OCI-LY1 (cell line): ENCODE results near the gene ZBTB20.

ENCODE experiments used
- H2AFZ ChIP-seq: fragments of 200-600 bp; sonication (generic), shearing (Covaris generic); 2 replicates; pipeline ENCODE4 v1.6.0; 2014; ENCODE audit warnings: antibody characterized with exemption, mild to moderate bottlenecking, low read length
- H3F3A ChIP-seq: fragments of 200-600 bp; sonication (generic), shearing (Covaris generic); 2 replicates; pipeline ENCODE4 v1.6.0; 2014; ENCODE audit warnings: mild to moderate bottlenecking, antibody characterized with exemption, low read length, moderate library complexity; ENCODE audit not compliant: insufficient read depth
- H3K27ac ChIP-seq: fragments of 200-600 bp; sonication (generic); 2 replicates; pipeline ENCODE4 v1.5.1; 2014; ENCODE audit warnings: low read length, mixed run types, mild to moderate bottlenecking, low read depth; ENCODE audit not compliant: poor library complexity, severe bottlenecking
- H3K27me3 ChIP-seq: fragments of 200-600 bp; sonication (generic); 2 replicates; pipeline ENCODE4 v1.6.0; 2014; ENCODE audit warnings: antibody characterized with exemption, mild to moderate bottlenecking, low read length, moderate library complexity; ENCODE audit not compliant: insufficient read depth
- H3K36me3 ChIP-seq: fragments of 200-600 bp; sonication (generic); 2 replicates; pipeline ENCODE4 v1.6.1; 2014; ENCODE audit warnings: mild to moderate bottlenecking, antibody characterized with exemption, low read length, moderate library complexity, mixed read lengths; ENCODE audit not compliant: insufficient read depth
- H3K4me1 ChIP-seq: fragments of 200-600 bp; sonication (generic); 2 replicates; pipeline ENCODE4 v1.5.1; 2014; ENCODE audit warnings: mild to moderate bottlenecking, low read length, moderate library complexity; ENCODE audit not compliant: insufficient read depth, severe bottlenecking
- H3K4me2 ChIP-seq: fragments of 200-600 bp; sonication (generic), shearing (Covaris generic); 2 replicates; pipeline ENCODE4 v1.6.1; 2014; ENCODE audit warnings: low read length
- H3K4me3 ChIP-seq: fragments of 200-600 bp; sonication (generic); 2 replicates; pipeline ENCODE4 v1.5.1; 2014; ENCODE audit warnings: low read length, low read depth, mild to moderate bottlenecking, mixed read lengths; ENCODE audit not compliant: poor library complexity, severe bottlenecking
- H3K79me2 ChIP-seq: fragments of 200-600 bp; shearing (Covaris generic); 2 replicates; pipeline ENCODE4 v1.6.1; 2016; ENCODE audit warnings: mixed run types, low read length, mixed read lengths; ENCODE audit not compliant: insufficient read depth
- H3K9ac ChIP-seq: fragments of 200-600 bp; sonication (generic), shearing (Covaris generic); 2 replicates; pipeline ENCODE4 v1.6.1; 2014; ENCODE audit warnings: mild to moderate bottlenecking, low read length, mixed read lengths
- H3K9me2 ChIP-seq: fragments of 200-600 bp; sonication (generic), shearing (Covaris generic); 2 replicates; pipeline ENCODE4 v1.6.1; 2014; ENCODE audit warnings: low read depth, mild to moderate bottlenecking, low read length, mixed read lengths
- H3K9me3 ChIP-seq: fragments of 200-600 bp; shearing (Covaris generic); 2 replicates; pipeline ENCODE4 v1.6.1; 2014; ENCODE audit warnings: low read length, mixed read lengths
- H4K20me1 ChIP-seq: fragments of 200-600 bp; sonication (generic), shearing (Covaris generic); 2 replicates; pipeline ENCODE4 v1.6.0; 2016; ENCODE audit warnings: mild to moderate bottlenecking, low read length; ENCODE audit not compliant: insufficient read depth
- EZH2 ChIP-seq: fragments of 200-600 bp; sonication (generic), shearing (Covaris generic); IDR thresholded peaks from 2 replicates; pipeline ENCODE4 v1.8.0; 2017; ENCODE audit warnings: borderline replicate concordance, mixed run types, mild to moderate bottlenecking, antibody characterized with exemption, low read length, moderate library complexity, mixed read lengths
- TF ChIP-seq, protein P1 (sequence below): fragments of 200-600 bp; sonication (generic), shearing (Covaris generic); IDR thresholded peaks from 2 replicates; pipeline ENCODE4 v1.5.1; 2017; ENCODE audit warnings: mild to moderate bottlenecking, antibody characterized with exemption, low read length, moderate library complexity, mixed read lengths

Gene ZBTB20

DNA sequence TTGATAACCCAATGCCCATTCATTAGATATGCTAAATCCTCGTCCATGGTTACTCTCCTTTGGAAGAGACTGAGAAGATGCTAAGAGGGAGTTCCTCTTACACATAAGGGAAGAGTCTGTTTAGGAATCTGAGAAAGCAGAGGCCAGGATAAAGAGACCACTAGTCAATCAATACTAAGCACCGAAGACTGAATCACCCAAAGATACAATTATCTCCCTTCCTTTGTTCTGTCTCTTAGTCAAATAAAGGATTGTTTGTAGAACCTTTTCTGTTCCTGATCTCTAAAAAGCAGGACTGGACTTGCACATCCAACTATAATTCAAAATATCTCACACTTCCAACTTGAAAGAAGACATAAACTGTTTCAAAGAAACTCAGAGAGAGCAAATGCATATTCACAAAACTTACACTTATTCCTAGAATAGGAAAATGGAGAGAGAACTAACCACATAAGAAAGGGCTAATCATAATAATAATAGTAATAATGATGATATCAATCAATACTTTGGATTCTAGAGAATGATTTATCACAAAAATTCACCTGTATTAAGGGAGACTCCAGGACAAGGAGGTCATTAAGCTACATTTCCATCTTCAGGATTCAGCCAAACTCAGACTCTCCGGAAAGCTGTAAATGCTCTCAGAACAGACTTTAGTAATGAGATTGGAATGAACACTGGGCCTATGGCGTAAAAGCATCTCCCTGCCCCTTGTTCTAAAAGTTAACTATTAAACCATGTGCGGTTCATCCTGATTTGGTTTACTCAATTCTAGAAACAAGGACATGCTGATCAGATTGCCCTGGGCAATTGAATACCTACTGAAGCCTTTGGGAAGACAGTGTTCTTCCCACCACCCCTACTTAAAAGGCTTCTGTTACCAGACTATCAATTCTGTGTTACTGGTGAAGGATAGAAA, 401.5 kb downstream of the ZBTB20 start:
- no peaks in the 10 kb centered on the region for H3K9me2 ChIP-seq
- H3K27me3 ChIP-seq = no peaks in the 10 kb centered on the region
- H4K20me1 ChIP-seq = no peaks in the 10 kb centered on the region
- no peaks in the 10 kb centered on the region for H3K36me3 ChIP-seq
- H3K4me2 ChIP-seq = no peak overlapping the region
- H3K9me3 ChIP-seq = no peaks in the 10 kb centered on the region
- no peaks in the 10 kb centered on the region for H3K79me2 ChIP-seq
- TF ChIP-seq, protein P1, sequence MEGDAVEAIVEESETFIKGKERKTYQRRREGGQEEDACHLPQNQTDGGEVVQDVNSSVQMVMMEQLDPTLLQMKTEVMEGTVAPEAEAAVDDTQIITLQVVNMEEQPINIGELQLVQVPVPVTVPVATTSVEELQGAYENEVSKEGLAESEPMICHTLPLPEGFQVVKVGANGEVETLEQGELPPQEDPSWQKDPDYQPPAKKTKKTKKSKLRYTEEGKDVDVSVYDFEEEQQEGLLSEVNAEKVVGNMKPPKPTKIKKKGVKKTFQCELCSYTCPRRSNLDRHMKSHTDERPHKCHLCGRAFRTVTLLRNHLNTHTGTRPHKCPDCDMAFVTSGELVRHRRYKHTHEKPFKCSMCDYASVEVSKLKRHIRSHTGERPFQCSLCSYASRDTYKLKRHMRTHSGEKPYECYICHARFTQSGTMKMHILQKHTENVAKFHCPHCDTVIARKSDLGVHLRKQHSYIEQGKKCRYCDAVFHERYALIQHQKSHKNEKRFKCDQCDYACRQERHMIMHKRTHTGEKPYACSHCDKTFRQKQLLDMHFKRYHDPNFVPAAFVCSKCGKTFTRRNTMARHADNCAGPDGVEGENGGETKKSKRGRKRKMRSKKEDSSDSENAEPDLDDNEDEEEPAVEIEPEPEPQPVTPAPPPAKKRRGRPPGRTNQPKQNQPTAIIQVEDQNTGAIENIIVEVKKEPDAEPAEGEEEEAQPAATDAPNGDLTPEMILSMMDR = no peak
- no peak for TF ChIP-seq EZH2
- no peak overlapping the region for H2AFZ ChIP-seq
- H3K9ac ChIP-seq = no peak overlapping the region
- no peaks in the 10 kb centered on the region for H3F3A ChIP-seq
- no peaks in the 10 kb centered on the region for H3K4me1 ChIP-seq
- H3K27ac ChIP-seq = no peak overlapping the region
- H3K4me3 ChIP-seq = no peak overlapping the region

DNA sequence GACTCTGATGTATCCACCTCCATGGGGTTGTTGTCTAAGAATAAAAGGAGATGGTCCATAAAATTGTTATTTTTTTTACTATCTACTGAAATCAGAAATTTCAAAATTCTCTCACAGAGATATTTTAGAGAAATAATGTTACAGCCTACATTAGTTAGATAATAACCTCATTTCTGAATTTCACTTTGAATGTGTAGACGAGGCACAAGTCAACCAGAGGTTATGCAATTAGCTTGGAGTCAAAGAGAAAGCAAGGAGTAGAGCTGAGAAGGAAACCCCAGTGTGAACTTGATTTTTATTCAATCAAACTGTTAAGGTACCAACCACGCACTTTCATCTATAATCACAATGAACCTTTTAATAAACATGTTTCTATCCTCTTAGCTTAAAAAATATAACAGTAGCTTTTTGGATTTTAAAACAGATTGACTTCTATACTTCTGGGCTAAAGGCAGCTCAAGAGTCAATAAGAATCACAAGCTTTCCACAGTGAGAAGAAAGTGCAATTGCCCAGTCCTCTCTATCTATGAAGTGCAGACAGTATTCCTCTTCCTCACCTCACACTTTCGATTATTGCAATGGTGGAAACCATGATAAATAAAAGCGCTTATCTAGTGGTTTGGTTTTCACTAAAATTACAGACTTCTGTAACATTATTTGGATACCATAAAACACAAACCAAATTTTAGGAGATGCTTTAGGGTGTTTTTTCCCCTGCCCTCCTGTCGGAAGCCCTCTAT, 403.2 kb downstream of the ZBTB20 start:
- TF ChIP-seq EZH2 = no peak
- TF ChIP-seq, protein P1 = no peak
- H3K4me1 ChIP-seq = no peaks in the 10 kb centered on the region
- no peak overlapping the region for H3K9ac ChIP-seq
- H3K36me3 ChIP-seq = no peaks in the 10 kb centered on the region
- H3K27ac ChIP-seq = no peak overlapping the region
- no peak overlapping the region for H3K4me2 ChIP-seq
- no peak overlapping the region for H3K4me3 ChIP-seq
- H3K79me2 ChIP-seq = no peaks in the 10 kb centered on the region
- H3K9me2 ChIP-seq = no peaks in the 10 kb centered on the region
- no peaks in the 10 kb centered on the region for H3F3A ChIP-seq
- no peaks in the 10 kb centered on the region for H3K27me3 ChIP-seq
- H4K20me1 ChIP-seq = no peaks in the 10 kb centered on the region
- no peak overlapping the region for H2AFZ ChIP-seq
- no peaks in the 10 kb centered on the region for H3K9me3 ChIP-seq

DNA sequence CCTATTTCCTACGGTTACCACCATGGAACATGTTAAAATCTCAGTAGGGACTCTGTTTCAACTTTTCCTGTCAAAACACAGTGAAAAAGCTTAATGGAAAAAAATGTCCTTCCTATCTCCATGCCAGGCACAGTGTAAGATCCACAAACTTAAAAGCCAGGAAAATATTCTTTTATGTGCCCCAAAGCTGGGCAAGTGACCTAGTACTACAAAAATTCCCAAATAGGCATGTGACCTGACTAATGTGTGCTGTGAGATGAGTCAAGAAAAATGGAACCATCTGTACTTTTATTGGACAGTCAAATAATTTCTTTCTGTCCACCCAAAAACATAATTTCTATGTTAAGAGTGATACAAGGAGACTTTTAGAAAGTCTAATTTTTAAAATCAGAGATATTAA, 406.0 kb downstream of the ZBTB20 start:
- Histone ChIP-seq H3K4me3 (no peak overlapping the region), H3K9ac (no peak overlapping the region), H3K9me2 (no peaks in the 10 kb centered on the region), H2AFZ (no peak overlapping the region), H3F3A (no peaks in the 10 kb centered on the region), H3K27me3 (no peaks in the 10 kb centered on the region), H3K4me1 (no peaks in the 10 kb centered on the region), H4K20me1 (no peaks in the 10 kb centered on the region), H3K79me2 (no peaks in the 10 kb centered on the region), H3K36me3 (no peaks in the 10 kb centered on the region), H3K4me2 (no peak overlapping the region), H3K27ac (no peak overlapping the region), H3K9me3 (no peaks in the 10 kb centered on the region)
- TF ChIP-seq EZH2 = no peak
- TF ChIP-seq, protein P1 = no peak
